Caki2 (cell line): ENCODE measurements around the gene USP25. TPM values are rescaled to one million over a fixed set of nuclear protein-coding genes. Genes with fewer than 3 reads are reported as not detected.

Source experiments
- DNase-seq: peaks from one replicate; pipeline ENCODE4 v3.0.0-alpha.2; 2015; ENCODE audit warnings: low read depth
- in situ Hi-C: cut with HindIII; loops from 2 replicates; pipeline ENCODE4 v1.10.0; 2016; ENCODE audit warnings: low sequenced_read_pairs, low pct_unique_long_range_greater_than_20kb, mixed read lengths
- total RNA-seq: library from RNA; depleted of rRNA; stranded (reverse); fragments of >200 nt; shearing (Covaris generic); gene quantifications from 2 replicates; pipeline ENCODE4 v1.2.3, GENCODE V29; 2014; ENCODE audit warnings: low replicate concordance

Gene USP25
- total RNA-seq, 1 experiment from 2014 or later = 26.8 TPM

- DNase-seq = no peak
- in situ Hi-C loops = no loop called here
These were observed 63.3 kb downstream of the USP25 start for GRCh38 chr21:15793109-15793508.

- DNase-seq = no peak
- in situ Hi-C loops = no loop called here
These were observed 63.9 kb downstream of the USP25 start for GRCh38 chr21:15793550-15794235.

GRCh38 chr21:15794277-15794912, 64.6 kb downstream of the USP25 start:
- in situ Hi-C loops = no loop called here
- DNase-seq = no peak

- in situ Hi-C loops = no loop called here
- no peak for DNase-seq
These were observed 65.8 kb downstream of the USP25 start for GRCh38 chr21:15795533-15795932.

- in situ Hi-C loops = no loop called here
- DNase-seq = no peak
These were observed 68.0 kb downstream of the USP25 start for GRCh38 chr21:15797577-15798363.

- DNase-seq = no peak
- in situ Hi-C loops = no loop called here
These were observed 71.6 kb downstream of the USP25 start for GRCh38 chr21:15801352-15801863.

GRCh38 chr21:15804247-15805005, 74.6 kb downstream of the USP25 start:
- no peak for DNase-seq
- in situ Hi-C loops = no loop called here

- DNase-seq = no peak
- in situ Hi-C loops = no loop called here
These were observed 79.3 kb downstream of the USP25 start for GRCh38 chr21:15809065-15809464.

GRCh38 chr21:15809818-15810217, 80.0 kb downstream of the USP25 start:
- no peak for DNase-seq
- in situ Hi-C loops = no loop called here

GRCh38 chr21:15815285-15815684, 85.5 kb downstream of the USP25 start:
- no peak for DNase-seq
- in situ Hi-C loops = no loop called here

- in situ Hi-C loops = no loop called here
- no peak for DNase-seq
These were observed 90.5 kb downstream of the USP25 start for GRCh38 chr21:15820327-15820726.

GRCh38 chr21:15820852-15821379, 91.1 kb downstream of the USP25 start:
- DNase-seq = no peak
- in situ Hi-C loops = no loop called here

- in situ Hi-C loops = no loop called here
- DNase-seq = no peak
These were observed 93.8 kb downstream of the USP25 start for GRCh38 chr21:15823486-15824150.

- no peak for DNase-seq
- in situ Hi-C loops = no loop called here
These were observed 95.9 kb downstream of the USP25 start for GRCh38 chr21:15825700-15826099.

- DNase-seq = peak; percentile 38
- in situ Hi-C loops = no loop called here
These were observed 96.5 kb downstream of the USP25 start for GRCh38 chr21:15826147-15826780.

- in situ Hi-C loops = no loop called here
These were observed 97.3 kb downstream of the USP25 start for GRCh38 chr21:15826908-15827601.

GRCh38 chr21:15831497-15831896, 101.7 kb downstream of the USP25 start:
- DNase-seq = no peak
- in situ Hi-C loops = no loop called here

More at GRCh38 chr21:15826908-15827601, 97.3 kb downstream of the USP25 start:
- no peak for DNase-seq
